Measurements from ENCODE around the gene ZNF385C. TPM values are rescaled to one million over a fixed set of nuclear protein-coding genes. Genes with fewer than 3 reads are reported as not detected.

Gene ZNF385C
- total and polyA plus RNA-seq, 2 donors (not counting 1 experiment from before 2014, with no cell fraction given) = 0.33 to 1.1 TPM

GRCh38 chr17:42110301-42111264 is 12.3 kb upstream of the ZNF385C start:
- ChIA-PET CTCF (interaction anchor here (0.6 to 6.9 kb wide), 10 partner anchors 14 to 349 kb away, joined by 3 to 115 read pairs (median 4); partner anchors contain the start of genes CNP, KCNH4 and NKIRAS2), POLR2A (interaction anchor here (0.7 kb wide), 1 partner anchor 500 kb away, joined by 3 read pairs; no protein-coding TSS in a partner anchor)
- Histone ChIP-seq H3K27ac (ENCODE audit: low read length in 2 of 2) (peak overlapping the region in 1 of 2 donors; percentile 6), H3K4me2 (replicated peaks; ENCODE audit: low read depth, low read length, poor library complexity, severe bottlenecking) (peak overlapping the region; percentile 92), H3K27me3 (replicated peaks in 1 of 4; ENCODE audit: control extremely low read depth in 1 of 4, control insufficient read depth in 3 of 4, insufficient read depth in 4 of 4, low read length in 3 of 4) (no peaks in the 10 kb centered on the region), H3K9me3 (ENCODE audit: control extremely low read depth in 1 of 3, control insufficient read depth in 2 of 3, insufficient read depth in 1 of 3, low read length in 2 of 3) (peaks cover 0 to 4% (median 0%) of the 10 kb centered on the region in 3 donors), H4K20me1 (ENCODE audit: control insufficient read depth, insufficient read depth, low read length, poor library complexity, severe bottlenecking) (no peaks in the 10 kb centered on the region), H3K4me1 (ENCODE audit: control insufficient read depth in 2 of 2, insufficient read depth in 2 of 2, low read length in 2 of 2) (peaks cover 34 to 48% of the 10 kb centered on the region in 2 donors), H3K36me3 (replicated peaks in 1 of 2; ENCODE audit: control extremely low read depth in 1 of 2, control insufficient read depth in 1 of 2, extremely low read depth in 1 of 2, insufficient read depth in 2 of 2, low read length in 1 of 2) (peaks cover 0 to 28% of the 10 kb centered on the region in 2 experiments), H3K9ac (ENCODE audit: low read length) (no peak overlapping the region), H3K4me3 (ENCODE audit: control extremely low read depth in 1 of 5, extremely low read depth in 1 of 5, insufficient read depth in 1 of 5, low read depth in 2 of 5, low read length in 4 of 5) (no peak overlapping the region), H3K79me2 (ENCODE audit: control insufficient read depth, insufficient read depth, low read length) (peaks cover 14% of the 10 kb centered on the region), H2AFZ (ENCODE audit: insufficient read depth, low read depth, low read length, poor library complexity, severe bottlenecking) (no peak overlapping the region)
- WGBS (ENCODE audit: insufficient coverage) = 91% methylated on average over 14 of the region's 18 CpGs
- H3K4me1 Mint-ChIP-seq = peaks cover 51% of the 10 kb centered on the region
- DNase-seq = peak; percentile 4
- peak overlapping the region; percentile 79 for H3K27ac Mint-ChIP-seq
- intact Hi-C loops (cut with micrococcal nuclease) = loop anchor here (10.0 kb wide), 1 partner anchor 274 kb away; the partner anchor contains the start of gene STAT3
- peak overlapping the region; percentile 61 for H3K4me3 Mint-ChIP-seq
- H3K9me3 Mint-ChIP-seq (ENCODE audit: insufficient read depth) = no peaks in the 10 kb centered on the region
- no peak for ATAC-seq (ENCODE audit: low read depth)
- TF ChIP-seq CTCF (IDR thresholded peaks at IDR 0.05) (no peak), EZH2 (IDR thresholded peaks at IDR 0.05; ENCODE audit: borderline replicate concordance, insufficient read depth, low read depth, low read length, poor library complexity, severe bottlenecking) (no peak)
- H3K27me3 Mint-ChIP-seq = no peaks in the 10 kb centered on the region

Data from B cell (primary cell).